HG03064 (cell line): Measurements from ENCODE around the gene POU2AF2.
"Not testable (repeated sequence)": the region's sequence is repeated elsewhere in the genome, so short reads cannot be mapped to it uniquely, and the experiment has no call there.

Source experiments
- ATAC-seq: cut with Tn5 transposase; IDR thresholded peaks from one replicate; pipeline ENCODE4 v1.9.1; 2021; ENCODE audit warnings: low read depth; ENCODE audit not compliant: unreplicated experiment

POU2AF2 gene

DNA sequence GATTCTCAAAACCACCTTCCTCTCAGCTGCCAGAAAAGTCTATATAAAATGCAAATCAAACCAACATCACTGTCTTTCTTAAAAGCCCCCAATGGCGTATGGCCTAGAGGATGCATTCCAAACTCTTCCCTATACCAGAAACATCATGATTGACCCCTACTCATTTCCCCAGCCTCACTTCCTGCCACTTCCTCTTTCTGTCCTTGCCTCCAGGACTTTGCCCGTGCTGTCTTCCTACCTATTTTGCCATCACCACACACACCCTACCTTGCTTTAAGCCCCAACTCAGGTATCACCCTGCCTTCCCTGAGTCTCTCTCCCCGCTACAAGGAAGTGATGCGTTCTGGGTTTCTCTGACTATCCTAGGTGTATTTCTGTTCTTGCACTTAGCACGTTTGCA lies 8.1 kb downstream of the POU2AF2 start:
- ATAC-seq: no peak

DNA sequence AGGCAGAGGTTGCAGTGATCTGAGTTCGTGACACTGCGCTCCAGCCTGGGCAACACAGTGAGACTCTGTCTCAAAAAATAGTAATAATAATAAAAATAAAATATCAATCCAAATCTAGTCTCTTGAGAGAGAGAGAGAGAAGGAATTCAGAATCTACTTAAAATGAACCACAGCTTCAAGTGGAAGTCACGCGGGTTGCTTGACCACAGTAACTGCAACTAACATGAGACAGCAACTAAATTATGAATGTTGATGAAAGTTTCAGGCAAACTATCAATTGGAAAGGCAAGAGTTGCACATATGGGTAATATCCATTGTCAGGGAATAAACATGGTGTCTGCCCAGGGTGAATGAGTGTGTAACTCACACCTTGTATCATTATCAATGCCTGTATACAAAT lies 12.5 kb downstream of the POU2AF2 start:
- ATAC-seq: no peak

DNA sequence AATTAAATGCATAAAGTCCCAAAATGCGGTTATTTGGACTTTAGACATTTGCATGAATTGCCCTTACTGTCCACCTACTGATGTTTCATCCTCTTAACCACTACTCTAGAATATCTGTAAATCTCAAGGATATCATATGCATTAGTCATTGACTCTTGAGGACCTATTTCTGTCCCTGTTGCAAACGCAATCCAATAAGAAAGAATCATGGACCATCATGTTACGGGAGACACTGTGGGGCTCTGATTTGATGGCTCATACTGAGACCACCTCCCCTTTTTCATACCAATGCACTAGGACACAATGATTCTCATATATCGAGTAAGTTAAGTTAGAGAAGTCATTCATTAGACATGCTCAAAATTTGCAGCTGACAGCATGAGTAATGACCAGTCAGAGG lies 14.4 kb downstream of the POU2AF2 start:
- ATAC-seq: no peak

DNA sequence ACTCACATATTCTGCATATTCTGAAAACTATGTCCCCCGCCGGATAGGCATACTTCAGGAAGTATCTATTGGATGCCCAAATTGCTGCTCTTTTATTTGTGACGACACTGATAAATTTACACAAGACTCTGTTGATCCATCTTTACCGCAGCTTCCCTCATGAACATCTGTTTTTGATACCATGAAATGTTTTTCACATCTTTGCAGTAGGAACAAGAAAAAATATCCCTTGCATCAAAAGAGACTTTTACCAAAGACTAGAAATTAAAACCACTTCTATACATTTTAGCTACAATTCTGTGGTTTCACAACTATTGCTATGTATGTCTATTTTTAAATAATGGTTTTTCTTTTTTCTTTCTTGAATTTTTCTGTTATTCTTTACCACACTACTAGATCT lies 15.3 kb downstream of the POU2AF2 start:
- no peak for ATAC-seq

DNA sequence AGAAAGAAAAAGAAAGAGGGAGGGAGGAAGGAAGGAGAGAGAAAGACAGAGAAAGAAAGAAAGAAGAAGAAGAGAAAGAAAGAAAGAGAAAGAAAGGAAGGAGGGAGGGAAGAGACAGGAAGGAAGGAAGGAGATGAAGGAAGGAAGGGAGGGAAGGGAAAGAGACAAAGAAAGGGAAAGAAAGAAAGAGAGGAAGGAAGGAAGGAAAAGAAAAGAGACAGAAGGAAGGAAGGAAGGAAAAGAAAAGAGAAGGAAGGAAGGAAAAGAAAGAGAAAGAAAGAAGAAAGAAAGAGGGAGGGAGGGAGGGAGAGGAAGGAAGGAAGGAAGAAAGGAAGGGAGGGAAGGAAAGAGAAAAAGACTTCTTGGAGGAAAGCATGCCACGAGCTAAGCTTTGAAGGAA lies 19.1 kb downstream of the POU2AF2 start:
- ATAC-seq: no peak

DNA sequence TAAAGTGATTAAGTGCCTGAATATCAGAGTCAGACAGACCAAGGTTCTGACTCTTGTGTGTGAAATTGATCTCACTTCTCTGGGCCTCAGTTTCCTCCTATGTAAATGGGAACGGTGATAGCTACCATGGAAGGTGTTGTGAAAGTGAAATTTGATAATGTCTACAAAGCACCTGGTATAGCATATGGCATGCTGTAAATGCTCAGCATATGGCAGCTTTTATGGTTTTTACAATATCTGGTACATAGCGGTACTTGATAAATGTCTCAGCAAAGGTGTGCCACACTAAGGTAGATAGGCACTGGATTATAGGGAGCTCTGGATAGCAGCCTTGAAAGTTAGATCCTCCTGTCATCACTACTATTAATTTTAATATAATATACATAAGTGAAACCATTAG lies 19.9 kb downstream of the POU2AF2 start:
- ATAC-seq: no peak

DNA sequence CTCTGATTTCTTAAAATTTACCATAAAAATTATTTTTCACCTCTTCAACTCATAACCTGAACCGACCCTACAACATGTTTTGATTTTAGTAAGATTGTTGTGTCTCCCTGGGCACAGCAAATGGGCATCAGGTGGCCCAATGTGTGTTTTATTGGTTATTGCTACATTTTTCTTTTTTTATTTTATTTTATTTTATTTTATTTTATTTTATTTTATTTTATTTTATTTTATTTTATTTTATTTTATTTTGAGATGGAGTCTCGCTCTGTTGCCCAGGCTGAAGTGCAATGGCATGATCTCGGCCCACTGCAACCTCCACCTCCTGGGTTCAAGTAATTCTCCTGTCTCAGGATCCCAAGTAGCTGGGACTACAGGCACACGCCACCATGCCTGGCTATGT lies 22.8 kb downstream of the POU2AF2 start:
- not testable (repeated sequence) for ATAC-seq

DNA sequence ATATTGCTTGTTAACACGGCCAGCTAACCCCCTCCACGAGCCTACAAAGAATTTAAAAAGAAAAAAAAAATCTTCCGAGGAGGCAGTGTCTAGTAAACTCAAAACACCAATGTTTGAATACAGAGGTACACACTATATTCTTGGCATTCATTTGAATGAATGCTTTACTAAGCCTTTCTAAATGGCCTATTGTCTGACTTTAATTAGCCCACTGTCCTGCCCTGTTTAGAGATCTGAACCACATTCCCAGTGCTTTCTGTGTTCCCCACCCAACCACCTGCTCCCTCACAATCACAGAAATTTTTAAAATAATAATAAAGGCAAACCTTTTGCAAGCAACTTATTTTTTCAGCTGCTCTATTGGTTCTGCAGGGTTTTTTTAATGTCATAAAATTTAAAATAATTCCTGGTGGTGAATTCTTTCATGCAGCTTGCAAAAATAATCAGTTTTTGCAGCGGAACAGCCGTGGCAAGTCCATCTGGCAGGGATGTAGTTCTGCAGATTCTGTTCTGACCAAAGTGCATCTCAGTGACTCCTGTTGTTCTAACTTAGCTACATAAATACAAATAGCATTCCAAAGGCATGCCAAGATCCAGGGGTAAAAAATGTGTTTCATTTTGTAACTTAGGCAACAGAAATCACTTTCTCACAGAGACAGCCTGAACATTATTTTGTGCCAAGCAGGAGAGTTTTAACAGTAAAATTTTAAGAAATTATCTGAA lies 23.8 kb downstream of the POU2AF2 start:
- ATAC-seq: no peak

DNA sequence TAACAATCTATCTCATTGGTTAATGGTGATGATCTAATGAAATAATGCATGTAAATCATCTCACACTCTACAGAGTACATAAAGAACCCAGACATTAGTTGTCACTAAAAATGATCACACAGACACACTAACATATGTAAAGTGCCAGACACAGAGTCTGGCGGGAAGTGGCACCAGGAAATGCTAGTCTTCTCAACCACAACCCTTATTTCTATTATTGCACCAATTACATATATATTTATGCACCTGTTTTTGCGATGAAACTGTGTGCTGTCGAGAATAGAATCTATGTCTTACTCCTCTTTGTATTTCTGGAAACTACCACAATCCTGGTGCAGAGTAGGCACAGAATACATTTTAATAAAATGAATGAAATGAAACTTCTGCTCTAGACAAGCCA lies 26.9 kb downstream of the POU2AF2 start:
- ATAC-seq: no peak

DNA sequence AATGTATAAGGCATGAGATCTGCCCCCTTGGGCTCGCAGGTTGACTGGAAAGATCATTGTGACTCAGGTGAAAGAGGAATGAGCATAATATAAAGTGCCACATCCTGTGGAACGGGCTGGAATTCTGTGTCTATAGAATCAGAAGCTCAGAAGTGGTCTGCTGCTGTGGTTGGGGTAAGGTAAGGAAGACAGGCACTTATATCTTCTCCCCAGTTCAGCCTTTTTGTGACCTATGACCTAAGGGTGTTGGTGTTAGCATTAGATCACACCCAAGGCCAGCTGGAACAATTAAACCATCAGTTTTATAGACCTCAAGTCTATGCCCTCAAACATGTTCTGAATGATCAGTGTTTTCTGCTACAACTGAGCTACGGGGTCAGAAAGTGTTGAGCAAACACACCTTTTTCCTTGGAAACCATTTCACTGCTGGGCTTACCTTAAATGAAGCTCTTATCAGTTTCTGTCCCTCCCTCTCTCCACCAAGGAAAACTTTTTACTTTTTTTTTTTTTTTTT lies 37.1 kb downstream of the POU2AF2 start:
- ATAC-seq: no peak

DNA sequence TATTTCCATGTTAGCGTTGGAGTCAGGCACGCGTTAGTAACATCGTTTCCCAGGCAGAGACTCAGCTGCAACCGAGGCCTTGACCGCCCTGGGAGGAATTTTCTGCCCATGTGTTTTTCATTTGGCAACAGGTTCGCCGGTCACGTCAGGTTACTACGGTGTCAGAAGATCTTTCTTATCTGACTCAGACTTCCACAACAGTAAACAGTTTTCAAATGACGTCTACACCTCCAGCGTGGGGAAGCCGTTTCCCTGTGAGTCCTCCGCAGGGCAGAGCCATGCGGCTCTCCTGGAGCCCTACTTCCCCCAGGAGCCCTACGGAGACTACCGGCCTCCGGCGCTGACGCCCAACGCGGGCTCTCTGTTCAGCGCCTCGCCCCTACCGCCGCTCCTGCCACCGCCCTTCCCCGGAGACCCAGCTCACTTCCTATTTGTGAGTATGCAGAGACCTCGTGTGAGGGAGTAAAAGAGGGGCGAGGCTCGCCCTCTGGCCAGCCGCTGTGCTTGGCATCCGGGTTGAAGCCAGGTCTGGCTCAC lies 38.5 kb downstream of the POU2AF2 start:
- no peak for ATAC-seq

DNA sequence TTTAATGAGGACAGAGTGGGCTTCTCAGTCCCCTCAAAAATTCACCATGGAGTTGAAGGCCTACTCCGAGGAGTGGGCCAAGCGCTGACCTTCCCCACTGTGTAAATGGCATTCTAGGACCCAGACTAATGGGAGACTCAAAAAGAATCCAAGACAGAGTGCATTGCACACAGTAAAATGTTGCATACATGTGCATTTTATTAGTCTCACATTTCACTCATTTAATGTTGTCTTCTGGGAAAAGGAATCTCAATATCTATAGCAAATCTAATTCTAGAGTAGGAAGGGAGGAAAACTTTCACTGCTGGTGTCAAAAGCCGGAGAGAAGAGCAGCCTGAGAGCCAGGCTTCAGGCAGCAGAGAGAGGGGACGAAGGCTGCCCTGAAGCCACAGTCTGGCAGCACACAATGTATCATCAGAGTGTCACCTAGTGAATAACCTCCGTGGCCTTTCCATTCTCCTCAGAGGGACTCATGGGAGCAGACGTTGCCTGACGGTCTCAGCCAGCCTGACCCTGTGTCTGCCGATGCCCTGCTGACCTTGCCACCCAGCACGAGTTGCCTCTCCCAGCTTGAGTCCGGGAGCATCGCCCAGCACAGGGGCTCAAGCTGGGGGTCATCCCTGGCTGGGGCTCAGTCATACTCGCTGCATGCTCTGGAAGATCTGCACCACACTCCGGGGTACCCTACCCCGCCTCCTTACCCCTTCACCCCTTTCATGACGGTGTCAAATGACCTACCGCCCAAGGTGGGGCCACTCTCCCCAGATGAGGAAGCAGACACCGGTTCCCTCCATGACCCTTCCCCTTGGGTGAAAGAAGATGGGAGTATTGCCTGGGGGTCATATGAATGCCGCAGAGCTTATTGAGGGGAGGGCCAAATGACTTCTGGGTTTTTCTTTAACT lies 39.9 kb downstream of the POU2AF2 start:
- ATAC-seq: no peak

DNA sequence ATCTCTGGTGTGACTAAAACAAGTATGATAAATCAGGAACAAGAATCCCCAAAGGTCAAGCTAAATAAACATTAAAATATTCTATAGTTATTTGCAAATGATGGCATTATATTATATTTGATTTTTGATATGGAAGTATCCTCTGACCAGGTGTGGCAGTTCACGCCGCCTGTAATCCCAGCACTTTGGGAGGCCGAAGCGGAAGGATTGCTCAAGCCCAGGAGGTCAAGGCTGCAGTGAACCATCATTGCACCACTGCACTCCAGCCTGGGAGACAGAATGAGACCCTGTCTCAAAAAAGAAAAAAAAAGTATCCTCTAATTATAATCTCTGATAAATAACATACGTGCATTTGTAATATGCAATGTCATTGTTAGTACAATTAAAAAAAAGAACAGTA lies 46.2 kb downstream of the POU2AF2 start:
- ATAC-seq: no peak

DNA sequence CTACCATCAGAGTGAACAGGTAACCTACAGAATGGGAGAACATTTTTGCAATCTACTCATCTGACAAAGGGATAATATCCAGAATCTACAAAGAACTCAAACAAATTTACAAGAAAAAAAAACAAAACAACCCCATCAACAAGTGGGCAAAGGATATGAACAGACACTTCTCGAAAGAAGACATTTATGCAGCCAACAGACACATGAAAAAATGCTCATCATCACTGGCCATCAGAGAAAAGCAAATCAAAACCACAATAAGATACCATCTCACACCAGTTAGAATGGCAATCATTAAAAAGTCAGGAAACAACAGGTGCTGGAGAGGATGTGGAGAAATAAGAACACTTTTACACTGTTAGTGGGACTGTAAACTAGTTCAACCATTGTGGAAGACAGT lies 46.9 kb downstream of the POU2AF2 start:
- ATAC-seq: not testable (repeated sequence)

DNA sequence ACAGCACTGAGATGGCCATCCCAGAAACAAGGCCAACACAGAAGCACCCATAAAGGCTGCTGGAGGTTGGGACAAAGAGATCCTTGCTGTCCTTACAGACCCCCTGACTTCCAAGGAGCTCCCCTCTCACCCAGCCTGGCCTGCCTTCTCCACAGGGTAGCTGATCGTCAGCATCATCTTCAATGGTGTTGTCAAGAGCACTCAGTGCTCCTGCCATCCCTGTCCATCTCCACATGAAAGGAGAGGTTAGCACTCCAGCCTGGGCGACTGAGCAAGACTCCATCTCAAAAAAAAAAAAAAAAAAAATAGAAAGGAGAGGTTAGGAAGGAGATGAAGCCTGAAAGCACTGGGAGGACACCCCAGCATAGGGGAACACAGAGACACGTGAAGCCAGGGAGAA lies 50.7 kb downstream of the POU2AF2 start:
- ATAC-seq: no peak

DNA sequence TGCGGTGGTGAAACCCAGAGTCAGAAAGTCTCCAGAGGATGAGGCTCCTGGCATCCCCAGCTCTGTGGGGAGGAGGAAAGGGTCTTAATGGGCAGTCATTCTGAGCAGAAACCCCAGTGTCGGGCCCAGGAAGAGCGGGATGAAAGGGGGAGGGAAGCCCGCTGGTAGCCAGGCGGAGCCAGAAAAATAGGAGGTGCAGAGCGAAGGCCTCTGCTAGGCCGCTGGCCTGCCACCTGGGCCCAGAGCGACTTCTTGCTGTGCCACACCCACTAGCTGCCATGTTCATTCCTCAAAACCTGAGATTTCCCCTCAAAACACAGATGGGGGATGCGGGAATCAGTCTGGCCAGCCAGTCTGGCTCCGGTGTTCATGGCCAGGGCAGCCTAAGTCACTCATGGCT lies 52.2 kb downstream of the POU2AF2 start:
- ATAC-seq: no peak

DNA sequence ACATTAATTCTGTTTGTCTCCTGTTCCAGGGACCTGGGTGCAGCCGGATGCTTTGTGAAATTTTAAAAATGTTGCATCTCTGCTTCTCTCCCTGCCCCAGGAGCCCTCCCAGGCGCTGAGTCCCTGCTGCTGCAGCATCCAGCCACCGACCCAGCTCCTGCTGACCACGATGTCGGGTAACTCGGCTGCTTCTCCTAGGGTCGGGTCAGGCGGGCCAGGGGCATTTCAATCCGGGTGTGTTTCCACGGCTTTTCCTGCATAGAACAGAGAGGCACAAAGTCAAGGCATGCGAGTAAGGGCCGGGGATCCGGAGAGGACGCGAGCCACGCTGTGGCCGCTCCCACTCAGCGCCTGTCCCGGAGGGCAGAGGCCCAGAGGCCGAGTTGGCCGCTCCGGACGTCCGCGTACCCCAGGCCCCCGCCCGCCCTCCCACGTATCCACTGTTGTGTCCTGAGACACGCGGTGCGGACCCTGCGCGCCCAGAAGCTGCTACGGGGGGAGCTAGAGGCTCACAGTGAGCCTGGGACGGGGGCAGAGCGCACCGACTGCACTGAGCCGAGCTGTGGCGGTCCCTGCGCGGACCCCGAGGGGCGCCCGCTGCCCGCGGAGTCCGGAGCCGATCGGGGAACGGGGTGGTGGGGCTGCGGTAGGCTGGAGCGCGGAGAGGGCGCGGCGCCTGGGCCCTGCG lies 53.0 kb downstream of the POU2AF2 start, which contains the start of gene POU2AF3:
TSS of gene POU2AF3 (plus strand) at position 134 of the 688 bp plus-strand sequence. CDS start at position 170, 36 bp downstream.
- peak; percentile 34 for ATAC-seq

DNA sequence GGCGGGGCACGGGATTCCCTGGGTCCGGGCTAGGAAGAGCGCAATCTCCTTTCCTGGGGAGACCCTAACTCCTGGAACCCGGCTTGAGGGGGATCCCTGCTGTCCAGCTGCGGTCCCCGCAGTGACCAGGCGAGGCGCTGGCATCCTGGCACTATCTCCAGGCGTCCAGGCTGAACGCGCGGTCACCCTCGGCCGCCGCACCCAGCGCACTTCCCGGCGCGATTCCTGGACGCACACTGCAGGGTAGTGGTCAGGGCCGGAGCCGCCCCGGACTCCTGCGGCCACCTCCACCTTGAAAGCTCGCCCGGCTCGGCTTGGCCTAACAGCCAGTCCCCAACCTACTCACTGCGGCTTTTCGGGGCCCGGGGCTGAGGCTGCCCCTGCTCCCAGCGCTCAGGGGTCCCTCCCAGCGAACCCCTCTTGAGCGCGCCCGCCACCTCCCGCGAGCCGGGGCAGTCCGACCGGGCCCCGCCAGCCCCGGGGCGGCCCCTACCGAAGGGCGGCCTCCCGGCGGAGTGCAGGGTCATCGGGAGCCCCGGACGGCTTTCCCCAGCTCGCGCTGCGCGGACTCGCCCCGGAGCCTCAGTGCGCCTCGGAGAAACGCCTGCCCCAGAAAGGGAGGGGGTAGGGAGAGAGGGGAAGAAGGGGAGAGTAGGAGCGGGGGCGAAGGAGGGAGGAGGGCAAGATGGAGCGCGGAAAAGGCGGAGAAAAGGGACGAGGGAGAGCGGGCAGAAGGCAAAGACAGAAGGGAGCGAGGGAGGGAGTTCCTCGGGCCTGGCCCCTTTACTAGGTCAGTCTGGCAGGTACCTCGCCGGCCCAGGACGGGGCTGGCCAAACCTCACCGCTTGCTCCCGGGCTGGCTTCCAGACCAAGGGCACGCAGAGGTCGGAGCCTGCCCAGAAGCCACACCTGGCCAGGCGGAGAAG lies 53.8 kb downstream of the POU2AF2 start:
- peak; percentile 59 for ATAC-seq

DNA sequence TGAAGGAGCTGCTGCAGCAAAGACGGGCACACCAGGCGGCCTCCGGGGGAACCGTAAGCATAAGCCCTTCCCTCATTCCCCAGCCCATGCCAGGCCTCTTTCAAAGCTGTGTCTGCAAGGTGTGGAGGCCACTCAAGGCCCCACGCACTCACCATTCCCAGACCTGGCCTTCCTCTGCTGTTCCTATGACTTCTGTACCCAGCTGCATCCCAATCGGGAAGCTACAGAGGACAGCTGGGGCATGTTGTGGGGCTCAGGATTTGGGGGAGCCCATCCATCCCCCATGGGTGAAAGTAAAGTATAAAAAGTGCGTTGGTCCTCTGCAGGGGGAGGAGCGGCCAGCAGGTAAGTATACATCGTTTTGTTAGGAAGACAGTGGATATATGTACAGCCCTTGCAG lies 55.0 kb downstream of the POU2AF2 start:
- no peak for ATAC-seq
